H9 (cell line): ENCODE measurements around the gene MBNL1. TPM values are rescaled to one million over a fixed set of nuclear protein-coding genes. Genes with fewer than 3 reads are reported as not detected.

Experiments used
- DNase-seq: peaks from one replicate; pipeline ENCODE4 v3.0.0-alpha.2; 2017
- H2AFZ ChIP-seq: one replicate; pipeline ENCODE4 v1.6.1; 2013; ENCODE audit warnings: mild to moderate bottlenecking, low read length, control low read depth, moderate library complexity
- H2AK5ac ChIP-seq: 2 replicates; pipeline ENCODE4 v1.6.1; 2013; ENCODE audit warnings: low read length, control low read depth, mixed read lengths; ENCODE audit not compliant: insufficient read length
- H2BK120ac ChIP-seq: one replicate; pipeline ENCODE4 v1.6.1; 2013; ENCODE audit warnings: low read depth, mild to moderate bottlenecking, low read length, control low read depth, inconsistent platforms; ENCODE audit not compliant: poor library complexity, severe bottlenecking
- H2BK12ac ChIP-seq: 2 replicates; pipeline ENCODE4 v1.6.1; 2013; ENCODE audit warnings: low read length, control low read depth, mixed read lengths, low read depth; ENCODE audit not compliant: insufficient read length
- H2BK15ac ChIP-seq: 2 replicates; pipeline ENCODE4 v1.6.1; 2013; ENCODE audit warnings: low read depth, low read length, control low read depth
- H2BK20ac ChIP-seq: one replicate; pipeline ENCODE4 v1.6.1; 2013; ENCODE audit warnings: low read depth, mild to moderate bottlenecking, low read length, control low read depth, inconsistent platforms; ENCODE audit not compliant: poor library complexity, severe bottlenecking
- H2BK5ac ChIP-seq: 2 replicates; pipeline ENCODE4 v1.6.1; 2013; ENCODE audit warnings: low read length, control low read depth, mixed read lengths; ENCODE audit not compliant: insufficient read length
- H3K14ac ChIP-seq: 2 replicates; pipeline ENCODE4 v1.6.1; 2013; ENCODE audit warnings: low read length, control low read depth; ENCODE audit not compliant: insufficient read depth
- H3K18ac ChIP-seq: 2 replicates; pipeline ENCODE4 v1.6.1; 2013; ENCODE audit warnings: low read depth, mild to moderate bottlenecking, mixed read lengths, low read length, control low read depth; ENCODE audit not compliant: insufficient read length
- H3K23ac ChIP-seq: 2 replicates; pipeline ENCODE4 v1.6.1; 2013; ENCODE audit warnings: low read length, control low read depth, mixed read lengths, low read depth; ENCODE audit not compliant: insufficient read length
- H3K23me2 ChIP-seq: 2 replicates; pipeline ENCODE4 v1.6.1; 2013; ENCODE audit warnings: low read depth, mild to moderate bottlenecking, mixed read lengths, low read length, control low read depth; ENCODE audit not compliant: insufficient read length, poor library complexity, severe bottlenecking
- H3K27ac ChIP-seq: 2 replicates; pipeline ENCODE4 v1.5.1; 2013; ENCODE audit warnings: low read length, control low read depth, mixed read lengths, low read depth; ENCODE audit not compliant: insufficient read length
- H3K27me3 ChIP-seq: 2 replicates; pipeline ENCODE4 v1.6.1; 2013; ENCODE audit warnings: low read length, control low read depth, inconsistent platforms; ENCODE audit not compliant: insufficient read depth
- H3K4ac ChIP-seq: 2 replicates; pipeline ENCODE4 v1.6.1; 2013; ENCODE audit warnings: low read depth, mild to moderate bottlenecking, control low read depth, inconsistent platforms, low read length, moderate library complexity
- H3K4me1 ChIP-seq: 2 replicates; pipeline ENCODE4 v1.6.1; 2013; ENCODE audit warnings: low read length, control low read depth, inconsistent platforms; ENCODE audit not compliant: insufficient read depth
- H3K4me2 ChIP-seq: 2 replicates; pipeline ENCODE4 v1.6.1; 2013; ENCODE audit warnings: low read length, control low read depth, mixed read lengths; ENCODE audit not compliant: insufficient read length, insufficient read depth
- H3K56ac ChIP-seq: 2 replicates; pipeline ENCODE4 v1.6.1; 2013; ENCODE audit warnings: low read depth, mild to moderate bottlenecking, mixed read lengths, low read length, control low read depth; ENCODE audit not compliant: insufficient read length
- H3K79me1 ChIP-seq: 2 replicates; pipeline ENCODE4 v1.6.1; 2013; ENCODE audit warnings: low read depth, mild to moderate bottlenecking, moderate library complexity, low read length, control low read depth, inconsistent platforms; ENCODE audit not compliant: insufficient read depth, poor library complexity, severe bottlenecking
- H3K79me2 ChIP-seq: 2 replicates; pipeline ENCODE4 v1.6.1; 2013; ENCODE audit warnings: low read length, control low read depth, inconsistent platforms; ENCODE audit not compliant: insufficient read depth
- H3K9ac ChIP-seq: 2 replicates; pipeline ENCODE4 v1.6.1; 2013; ENCODE audit warnings: low read length, control low read depth, mixed read lengths; ENCODE audit not compliant: insufficient read length; ENCODE audit errors: extremely low read depth
- H3K9me3 ChIP-seq: one replicate; pipeline ENCODE4 v1.6.1; 2013; ENCODE audit warnings: low read depth, low read length, inconsistent platforms; ENCODE audit not compliant: control insufficient read depth
- H3T11ph ChIP-seq: one replicate; pipeline ENCODE4 v1.6.1; 2013; ENCODE audit warnings: mild to moderate bottlenecking, low read length, control low read depth, inconsistent platforms
- H4K20me1 ChIP-seq: one replicate; pipeline ENCODE4 v1.6.1; 2013; ENCODE audit not compliant: control insufficient read depth, insufficient read length, insufficient read depth
- H4K5ac ChIP-seq: 2 replicates; pipeline ENCODE4 v1.6.1; 2013; ENCODE audit warnings: low read depth, mild to moderate bottlenecking, mixed read lengths, low read length, control low read depth; ENCODE audit not compliant: insufficient read length
- H4K8ac ChIP-seq: replicated peaks from 2 replicates; pipeline ENCODE4 v1.6.1; 2013; ENCODE audit warnings: low read length, control low read depth, mixed read lengths, low read depth; ENCODE audit not compliant: insufficient read length
- H4K91ac ChIP-seq: 2 replicates; pipeline ENCODE4 v1.6.1; 2013; ENCODE audit warnings: low read depth, mild to moderate bottlenecking, moderate library complexity, mixed read lengths, low read length, control low read depth; ENCODE audit not compliant: insufficient read length
- H3K27ac Mint-ChIP-seq, 3 experiments: 2 replicates in 2 of 3; 3 replicates in 1 of 3; pipeline ENCODE4 v1.8.0; 2020 to 2021; ENCODE audit warnings: mixed read lengths in 3 of 3, mild to moderate bottlenecking in 1 of 3, moderate library complexity in 1 of 3
- H3K27me3 Mint-ChIP-seq: 2 replicates; pipeline ENCODE4 v1.8.0; 2021; ENCODE audit warnings: low read depth, mild to moderate bottlenecking, moderate library complexity, mixed read lengths
- H3K36me3 Mint-ChIP-seq, 3 experiments: 2 replicates in 2 of 3; 3 replicates in 1 of 3; pipeline ENCODE4 v1.8.0; 2020 to 2021; ENCODE audit warnings: low read depth in 3 of 3, mixed read lengths in 3 of 3; ENCODE audit not compliant: insufficient read depth in 1 of 3
- H3K4me1 Mint-ChIP-seq, 2 experiments: 2 replicates each; pipeline ENCODE4 v1.8.0; 2020; ENCODE audit warnings: mixed read lengths in 2 of 2
- H3K4me3 Mint-ChIP-seq, 2 experiments: 2 replicates in 1 of 2; 3 replicates in 1 of 2; pipeline ENCODE4 v1.8.0; 2020 to 2021; ENCODE audit warnings: mild to moderate bottlenecking in 2 of 2, mixed read lengths in 2 of 2, moderate library complexity in 1 of 2
- H3K9me3 Mint-ChIP-seq, 2 experiments: 2 replicates in 1 of 2; 3 replicates in 1 of 2; pipeline ENCODE4 v1.8.0; 2020; ENCODE audit warnings: mild to moderate bottlenecking in 2 of 2, mixed read lengths in 2 of 2, moderate library complexity in 1 of 2
- WGBS: extraction: QIAGEN DNeasy Blood & Tissue Kit; methylation state at CpG from one replicate; pipeline ENCODE4 v1.1.7; 2013; ENCODE audit warnings: missing lambda C conversion rate, low lambda C conversion rate, mixed read lengths; ENCODE audit not compliant: insufficient read length; ENCODE audit errors: extremely low coverage; 5-methylcytosine and 5-hydroxymethylcytosine counted together
- total RNA-seq: library from RNA; stranded (reverse); gene quantifications from 2 replicates; pipeline ENCODE4 v1.2.1, GENCODE V29; 2021
- TF ChIP-seq, protein P1 (sequence below): fragments of 200-600 bp; sonication (generic); conservative IDR thresholded peaks from 3 replicates; pipeline ENCODE4 v1.8.0; 2021; ENCODE audit warnings: antibody characterized with exemption, mild to moderate bottlenecking

Gene MBNL1
- total RNA-seq, 1 experiment from 2014 or later: 14.9 TPM

DNA sequence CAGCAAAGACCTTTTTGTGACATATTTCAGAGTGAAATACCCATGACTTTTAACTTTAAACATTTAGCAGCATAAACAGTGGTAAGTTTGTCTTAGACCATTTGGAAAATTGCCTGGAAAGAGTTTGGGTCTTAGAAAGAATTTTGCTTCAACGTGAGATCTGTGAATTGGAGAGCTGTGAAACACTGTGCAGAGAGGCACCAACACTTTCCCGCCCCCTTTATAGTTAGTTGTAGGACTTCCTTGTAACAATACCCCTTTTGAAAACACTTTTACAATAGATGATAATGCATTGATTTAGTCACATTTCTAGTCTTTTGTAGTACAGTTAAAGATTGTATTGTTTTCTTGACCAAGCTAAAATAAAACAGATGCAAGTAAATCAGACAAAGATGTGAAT is 43.5 kb upstream of the MBNL1 start:
- H3K9me3 Mint-ChIP-seq: no peaks in the 10 kb centered on the region
- no peaks in the 10 kb centered on the region for H3K27me3 Mint-ChIP-seq
- no peaks in the 10 kb centered on the region for H3K79me1 ChIP-seq
- no peak overlapping the region for H3K9ac ChIP-seq
- no peak overlapping the region for H2BK12ac ChIP-seq
- TF ChIP-seq, protein P1, sequence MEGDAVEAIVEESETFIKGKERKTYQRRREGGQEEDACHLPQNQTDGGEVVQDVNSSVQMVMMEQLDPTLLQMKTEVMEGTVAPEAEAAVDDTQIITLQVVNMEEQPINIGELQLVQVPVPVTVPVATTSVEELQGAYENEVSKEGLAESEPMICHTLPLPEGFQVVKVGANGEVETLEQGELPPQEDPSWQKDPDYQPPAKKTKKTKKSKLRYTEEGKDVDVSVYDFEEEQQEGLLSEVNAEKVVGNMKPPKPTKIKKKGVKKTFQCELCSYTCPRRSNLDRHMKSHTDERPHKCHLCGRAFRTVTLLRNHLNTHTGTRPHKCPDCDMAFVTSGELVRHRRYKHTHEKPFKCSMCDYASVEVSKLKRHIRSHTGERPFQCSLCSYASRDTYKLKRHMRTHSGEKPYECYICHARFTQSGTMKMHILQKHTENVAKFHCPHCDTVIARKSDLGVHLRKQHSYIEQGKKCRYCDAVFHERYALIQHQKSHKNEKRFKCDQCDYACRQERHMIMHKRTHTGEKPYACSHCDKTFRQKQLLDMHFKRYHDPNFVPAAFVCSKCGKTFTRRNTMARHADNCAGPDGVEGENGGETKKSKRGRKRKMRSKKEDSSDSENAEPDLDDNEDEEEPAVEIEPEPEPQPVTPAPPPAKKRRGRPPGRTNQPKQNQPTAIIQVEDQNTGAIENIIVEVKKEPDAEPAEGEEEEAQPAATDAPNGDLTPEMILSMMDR: no peak
- H3K36me3 Mint-ChIP-seq: no peaks in the 10 kb centered on the region
- H3K23me2 ChIP-seq: no peaks in the 10 kb centered on the region
- H3K79me2 ChIP-seq: no peaks in the 10 kb centered on the region
- no peak overlapping the region for H3K27ac Mint-ChIP-seq
- no peak overlapping the region for H2BK5ac ChIP-seq
- H3K4me2 ChIP-seq: no peak overlapping the region
- no peak overlapping the region for H3K56ac ChIP-seq
- no peak overlapping the region for H3K23ac ChIP-seq
- H4K5ac ChIP-seq: no peak overlapping the region
- H3K18ac ChIP-seq: no peak overlapping the region
- no peak overlapping the region for H2AFZ ChIP-seq
- WGBS: no CpG with 5 or more reads among the region's 2 CpGs
- H3K14ac ChIP-seq: no peak overlapping the region
- no peak overlapping the region for H2BK20ac ChIP-seq
- no peak overlapping the region for H2AK5ac ChIP-seq
- no peak overlapping the region for H2BK120ac ChIP-seq
- H3K4me1 ChIP-seq: no peaks in the 10 kb centered on the region
- no peak overlapping the region for H3K4ac ChIP-seq
- no peak overlapping the region for H4K91ac ChIP-seq
- H3K4me3 Mint-ChIP-seq: no peak overlapping the region
- H2BK15ac ChIP-seq: no peak overlapping the region
- no peak overlapping the region for H3K27ac ChIP-seq
- no peak for DNase-seq
- H3K9me3 ChIP-seq: no peaks in the 10 kb centered on the region
- no peaks in the 10 kb centered on the region for H3K4me1 Mint-ChIP-seq
- no peaks in the 10 kb centered on the region for H4K20me1 ChIP-seq
- H3K27me3 ChIP-seq: no peaks in the 10 kb centered on the region
- no peak overlapping the region for H4K8ac ChIP-seq
- no peak overlapping the region for H3T11ph ChIP-seq
